GM12872 (cell line): ENCODE results near the gene FOXP1.

ENCODE experiments used
- TF ChIP-seq, protein P1 (sequence below): IDR thresholded peaks from 3 replicates; pipeline ENCODE4 v1.5.1; 2011; ENCODE audit warnings: low read depth, mild to moderate bottlenecking, low read length, moderate library complexity; ENCODE audit not compliant: insufficient read depth

Gene FOXP1

DNA sequence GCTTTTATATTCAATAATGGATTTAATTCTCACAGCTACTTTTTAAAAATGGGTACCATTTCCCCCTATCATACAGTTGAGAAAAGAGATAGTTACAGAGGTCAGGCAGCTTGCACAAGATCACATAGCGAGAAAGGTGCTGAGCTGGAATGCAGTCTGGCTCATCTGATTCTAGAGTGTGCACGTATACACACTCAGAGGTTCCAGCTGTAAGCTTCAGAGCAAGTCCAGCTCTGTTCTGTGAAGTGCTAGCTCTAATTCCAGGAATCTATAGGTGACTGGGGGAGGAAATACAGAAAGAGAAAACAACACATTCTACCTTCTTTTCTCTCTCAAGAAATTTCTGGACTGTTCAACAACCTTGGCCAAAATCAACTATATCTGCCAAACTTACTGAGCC, 318.7 kb downstream of the FOXP1 start:
- TF ChIP-seq, protein P1, sequence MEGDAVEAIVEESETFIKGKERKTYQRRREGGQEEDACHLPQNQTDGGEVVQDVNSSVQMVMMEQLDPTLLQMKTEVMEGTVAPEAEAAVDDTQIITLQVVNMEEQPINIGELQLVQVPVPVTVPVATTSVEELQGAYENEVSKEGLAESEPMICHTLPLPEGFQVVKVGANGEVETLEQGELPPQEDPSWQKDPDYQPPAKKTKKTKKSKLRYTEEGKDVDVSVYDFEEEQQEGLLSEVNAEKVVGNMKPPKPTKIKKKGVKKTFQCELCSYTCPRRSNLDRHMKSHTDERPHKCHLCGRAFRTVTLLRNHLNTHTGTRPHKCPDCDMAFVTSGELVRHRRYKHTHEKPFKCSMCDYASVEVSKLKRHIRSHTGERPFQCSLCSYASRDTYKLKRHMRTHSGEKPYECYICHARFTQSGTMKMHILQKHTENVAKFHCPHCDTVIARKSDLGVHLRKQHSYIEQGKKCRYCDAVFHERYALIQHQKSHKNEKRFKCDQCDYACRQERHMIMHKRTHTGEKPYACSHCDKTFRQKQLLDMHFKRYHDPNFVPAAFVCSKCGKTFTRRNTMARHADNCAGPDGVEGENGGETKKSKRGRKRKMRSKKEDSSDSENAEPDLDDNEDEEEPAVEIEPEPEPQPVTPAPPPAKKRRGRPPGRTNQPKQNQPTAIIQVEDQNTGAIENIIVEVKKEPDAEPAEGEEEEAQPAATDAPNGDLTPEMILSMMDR: no peak

DNA sequence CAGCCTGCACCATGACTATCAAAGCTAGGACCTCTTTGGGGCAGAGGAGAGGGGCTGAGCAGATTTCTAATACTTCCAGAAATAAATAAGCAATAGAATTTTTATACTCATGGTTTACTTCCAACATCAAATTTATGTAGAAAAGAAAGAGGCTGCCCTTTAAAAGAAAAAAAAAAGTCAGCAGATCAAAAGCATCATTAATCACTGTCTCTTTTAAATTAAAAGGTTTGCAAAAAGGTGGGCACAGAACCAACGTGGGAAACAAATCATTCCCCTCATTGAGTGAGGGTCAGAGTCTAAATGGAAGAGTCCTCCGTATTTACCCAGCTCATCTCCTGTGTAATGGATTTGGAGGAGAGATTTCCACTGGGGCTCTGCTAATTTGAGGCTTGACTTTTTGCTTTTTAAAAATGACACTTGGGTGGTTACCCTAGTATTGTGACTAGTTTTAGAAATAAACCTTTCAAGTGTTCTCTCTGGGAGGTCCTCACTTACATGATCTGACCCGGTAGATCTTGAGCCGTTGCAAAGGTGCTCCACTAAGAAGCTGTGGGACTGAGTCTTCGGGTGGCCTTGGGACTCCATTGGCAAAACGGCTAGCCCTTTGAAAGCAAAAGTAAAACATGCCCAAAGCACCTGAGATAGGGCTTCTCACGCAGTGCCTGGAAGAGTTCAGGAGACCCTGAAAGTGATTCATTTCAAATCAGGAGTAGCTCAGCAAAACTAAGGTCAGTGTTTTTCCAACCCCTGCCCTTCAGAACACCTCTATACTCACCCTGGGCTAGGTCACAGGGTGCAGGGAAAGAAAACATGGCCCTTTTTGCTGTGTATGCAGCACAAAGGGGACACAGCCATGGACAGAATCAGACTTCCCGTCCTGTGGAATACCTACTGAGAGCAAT, 320.9 kb downstream of the FOXP1 start:
- TF ChIP-seq, protein P1: no peak

DNA sequence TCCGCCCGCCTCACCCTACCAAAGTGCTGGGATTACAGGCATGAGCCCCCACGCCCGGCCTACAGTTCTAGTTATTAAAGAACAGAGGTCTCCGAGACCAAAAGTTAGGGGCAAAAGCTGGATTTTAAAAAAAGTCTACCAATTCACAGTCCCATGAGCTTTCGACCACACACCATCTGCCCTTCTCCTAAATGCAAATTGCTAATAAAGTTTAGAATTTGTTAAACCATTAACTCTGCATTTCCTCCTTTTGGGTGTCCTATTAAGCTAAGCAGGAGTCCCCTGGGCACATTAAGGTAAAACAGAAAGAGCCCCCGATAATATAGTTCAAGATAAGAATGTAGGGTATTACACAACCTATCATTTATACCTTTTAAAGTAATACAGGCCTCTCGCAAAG, 322.7 kb downstream of the FOXP1 start:
- TF ChIP-seq, protein P1: no peak

DNA sequence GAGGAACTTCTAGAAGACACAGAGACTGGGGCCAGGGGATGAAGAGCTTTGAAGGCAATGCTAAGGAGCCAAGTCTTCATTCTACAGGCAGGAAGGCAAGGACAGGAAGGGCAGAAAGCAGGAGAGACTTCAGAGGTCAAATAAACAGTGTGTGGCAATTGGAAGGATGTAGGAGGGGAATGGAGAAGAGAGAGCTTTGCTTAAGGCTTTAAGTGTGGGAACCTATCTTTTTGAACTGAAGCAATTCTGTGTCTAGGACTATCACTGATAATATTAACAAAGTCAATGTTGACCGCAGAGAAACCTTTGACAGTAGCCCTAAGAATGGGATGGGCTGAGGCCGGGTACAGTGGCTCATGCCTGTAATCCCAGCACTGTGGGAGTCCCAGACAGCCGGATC, 325.0 kb downstream of the FOXP1 start:
- TF ChIP-seq, protein P1: no peak

DNA sequence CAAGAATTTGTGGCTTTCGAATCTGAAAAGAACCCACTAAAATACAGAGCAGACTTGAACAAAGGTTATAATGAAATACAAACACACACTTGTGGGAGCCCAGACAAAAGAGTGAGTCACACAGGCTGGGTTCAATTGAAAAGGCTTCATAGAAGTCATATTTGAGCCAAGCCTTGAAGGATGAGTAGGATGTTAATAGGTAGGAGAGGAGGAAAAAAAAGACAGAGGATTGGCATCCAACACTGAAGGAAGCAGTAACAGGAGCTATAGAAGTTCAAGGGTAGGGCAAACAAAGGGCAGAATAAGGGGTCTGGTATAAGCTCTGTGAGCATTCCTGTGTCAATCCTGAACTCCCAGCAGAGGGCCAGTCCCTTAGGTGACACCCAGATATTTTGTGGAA, 325.4 kb downstream of the FOXP1 start:
- TF ChIP-seq, protein P1: no peak

DNA sequence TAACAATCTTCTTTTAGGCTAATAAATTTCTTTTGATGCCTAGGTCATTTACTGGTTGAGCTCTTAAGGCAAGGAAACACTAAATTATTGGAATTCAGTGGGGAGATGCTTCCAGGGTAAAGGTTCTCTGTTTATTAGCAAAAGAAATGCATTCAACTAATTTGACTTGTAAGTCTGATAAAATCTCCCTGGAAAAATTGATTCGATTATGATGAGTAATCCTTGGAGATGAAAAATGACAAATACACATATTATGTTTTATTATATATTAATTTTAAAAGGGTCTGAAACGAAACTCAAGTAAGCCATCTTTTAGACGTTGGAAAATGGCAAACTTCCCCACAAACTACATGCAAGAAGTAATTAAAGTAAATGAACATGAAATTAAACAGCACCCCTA, 328.0 kb downstream of the FOXP1 start:
- TF ChIP-seq, protein P1: no peak

DNA sequence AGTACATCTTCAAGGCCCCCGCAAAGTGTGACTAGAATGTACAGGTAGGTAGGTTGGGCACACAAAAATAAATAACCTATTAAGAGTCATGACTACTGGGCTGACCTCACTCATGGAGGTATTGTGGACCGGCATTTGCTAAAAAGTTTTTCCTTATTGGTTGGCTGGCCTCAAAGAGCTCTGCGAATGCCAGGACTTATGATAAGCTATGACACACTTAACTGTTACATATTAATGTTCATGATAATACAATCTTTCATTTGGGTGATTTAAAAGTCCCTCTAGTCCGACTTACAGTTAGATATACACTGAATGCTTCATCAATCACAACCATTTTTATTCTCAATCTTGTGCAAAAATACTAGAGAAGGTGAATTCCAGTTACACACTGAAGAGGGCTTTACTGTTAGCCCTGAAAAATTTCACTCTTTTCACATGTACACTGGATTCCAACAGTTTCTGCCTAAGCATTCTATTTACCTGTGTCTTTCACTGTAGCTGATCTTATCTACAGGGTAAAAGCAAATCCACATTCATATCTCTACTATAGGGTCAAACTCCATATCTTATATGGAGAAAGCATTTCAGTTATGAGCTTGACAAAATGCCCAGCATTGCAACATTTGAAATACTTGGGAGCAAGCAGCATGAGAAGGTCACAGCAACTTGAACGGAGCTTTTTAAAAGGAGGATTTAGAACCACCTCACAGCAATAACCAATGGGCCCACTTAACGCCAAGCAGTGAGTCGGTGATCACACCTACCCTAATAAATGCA, 329.1 kb downstream of the FOXP1 start:
- TF ChIP-seq, protein P1: no peak
